ENCODE results near the gene UFSP2. TPM values are rescaled to one million over a fixed set of nuclear protein-coding genes. Genes with fewer than 3 reads are reported as not detected.

UFSP2 gene
- total RNA-seq, 4 donors from 2014 or later, result 22.5 to 44.8 (median 26.4) TPM

DNA sequence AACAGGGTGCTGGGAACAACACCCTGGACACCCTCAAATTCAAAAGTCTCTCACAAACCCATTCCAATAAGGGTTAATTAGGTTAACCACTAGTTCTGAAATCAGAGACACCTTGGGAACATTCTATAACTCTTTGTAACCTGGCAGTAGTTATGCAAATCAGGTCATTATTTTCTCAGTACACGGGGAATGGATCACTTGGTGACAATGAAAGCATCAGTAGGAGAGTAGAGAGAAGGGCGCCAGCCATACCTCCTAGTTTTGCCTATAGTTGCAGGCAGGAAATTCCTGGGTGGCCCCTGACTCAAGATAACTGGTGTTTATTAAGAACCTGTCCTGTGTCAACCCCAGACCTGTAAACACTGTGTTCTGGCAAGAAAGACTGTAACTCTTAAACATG, 43.2 kb upstream of the UFSP2 start:
- ATAC-seq (ENCODE audit: low FRiP score) (no peak), DNase-seq (ENCODE audit: low spot score) (no peak)
- TF ChIP-seq, protein P1, sequence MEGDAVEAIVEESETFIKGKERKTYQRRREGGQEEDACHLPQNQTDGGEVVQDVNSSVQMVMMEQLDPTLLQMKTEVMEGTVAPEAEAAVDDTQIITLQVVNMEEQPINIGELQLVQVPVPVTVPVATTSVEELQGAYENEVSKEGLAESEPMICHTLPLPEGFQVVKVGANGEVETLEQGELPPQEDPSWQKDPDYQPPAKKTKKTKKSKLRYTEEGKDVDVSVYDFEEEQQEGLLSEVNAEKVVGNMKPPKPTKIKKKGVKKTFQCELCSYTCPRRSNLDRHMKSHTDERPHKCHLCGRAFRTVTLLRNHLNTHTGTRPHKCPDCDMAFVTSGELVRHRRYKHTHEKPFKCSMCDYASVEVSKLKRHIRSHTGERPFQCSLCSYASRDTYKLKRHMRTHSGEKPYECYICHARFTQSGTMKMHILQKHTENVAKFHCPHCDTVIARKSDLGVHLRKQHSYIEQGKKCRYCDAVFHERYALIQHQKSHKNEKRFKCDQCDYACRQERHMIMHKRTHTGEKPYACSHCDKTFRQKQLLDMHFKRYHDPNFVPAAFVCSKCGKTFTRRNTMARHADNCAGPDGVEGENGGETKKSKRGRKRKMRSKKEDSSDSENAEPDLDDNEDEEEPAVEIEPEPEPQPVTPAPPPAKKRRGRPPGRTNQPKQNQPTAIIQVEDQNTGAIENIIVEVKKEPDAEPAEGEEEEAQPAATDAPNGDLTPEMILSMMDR (IDR thresholded peaks at IDR 0.05), result no peak

DNA sequence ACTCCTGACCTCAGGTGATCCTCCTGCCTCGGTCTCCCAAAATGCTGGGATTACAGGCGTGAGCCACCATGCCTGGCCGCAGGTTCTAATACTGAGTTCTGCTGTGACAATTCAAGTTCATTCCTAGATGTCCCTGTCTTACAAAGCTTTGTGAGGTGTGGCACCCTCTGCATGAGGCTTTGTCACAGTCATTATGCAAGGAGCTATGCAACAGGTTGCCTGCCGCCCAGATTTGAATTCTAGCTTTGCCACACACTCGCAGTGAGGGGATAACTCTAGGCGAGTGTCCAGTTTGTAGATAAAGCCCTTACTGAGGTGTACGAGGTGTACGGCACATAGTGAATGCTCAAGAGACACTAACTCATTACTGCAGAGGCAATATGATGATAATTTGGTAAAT, 42.2 kb upstream of the UFSP2 start:
- DNase-seq (ENCODE audit: low spot score), result no peak
- TF ChIP-seq, protein P1 (IDR thresholded peaks at IDR 0.05), result no peak
- ATAC-seq (ENCODE audit: low FRiP score), result no peak

DNA sequence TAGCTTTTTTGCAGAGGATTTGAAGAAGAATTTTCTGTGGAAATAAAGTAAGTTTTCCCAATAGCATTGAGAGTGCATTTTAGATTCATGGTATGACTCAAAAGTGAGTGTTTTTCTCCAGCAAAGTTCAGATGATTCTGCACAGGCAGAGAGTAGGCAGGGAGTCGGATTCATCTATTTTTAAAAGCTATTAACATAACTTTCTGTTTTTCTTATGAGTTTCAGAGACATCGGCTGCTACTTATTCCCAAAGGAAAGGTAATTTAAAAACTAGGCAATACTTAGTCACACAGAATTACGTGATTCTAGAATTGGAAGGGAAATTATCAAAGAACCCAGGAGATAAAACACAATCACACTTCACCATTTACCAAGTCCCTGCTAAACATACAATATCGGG, 41.3 kb upstream of the UFSP2 start:
- DNase-seq (ENCODE audit: low spot score), result no peak
- no peak for ATAC-seq (ENCODE audit: low FRiP score)
- TF ChIP-seq, protein P1 (IDR thresholded peaks at IDR 0.05), result no peak

DNA sequence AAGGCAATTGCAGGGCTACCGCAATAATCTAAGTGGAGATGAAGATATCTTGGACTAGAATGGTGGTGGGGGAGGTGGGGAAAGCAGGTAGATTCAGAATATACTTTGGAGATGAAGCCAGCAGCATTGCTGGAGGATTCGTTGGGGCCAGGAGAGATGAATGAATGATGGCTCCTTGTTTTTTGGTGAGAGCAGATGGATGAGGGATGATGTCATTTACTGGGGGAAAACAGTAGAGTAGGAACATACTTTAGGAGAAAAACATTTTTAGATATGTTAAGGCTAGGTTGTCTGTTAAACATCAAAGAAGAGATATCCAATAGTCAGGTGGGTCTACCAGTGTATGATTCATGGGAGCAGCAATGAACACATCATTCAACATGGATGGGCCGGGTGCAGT, 39.9 kb upstream of the UFSP2 start:
- ATAC-seq (ENCODE audit: low FRiP score) (no peak), DNase-seq (ENCODE audit: low spot score) (no peak)
- TF ChIP-seq, protein P1 (IDR thresholded peaks at IDR 0.05), result no peak

DNA sequence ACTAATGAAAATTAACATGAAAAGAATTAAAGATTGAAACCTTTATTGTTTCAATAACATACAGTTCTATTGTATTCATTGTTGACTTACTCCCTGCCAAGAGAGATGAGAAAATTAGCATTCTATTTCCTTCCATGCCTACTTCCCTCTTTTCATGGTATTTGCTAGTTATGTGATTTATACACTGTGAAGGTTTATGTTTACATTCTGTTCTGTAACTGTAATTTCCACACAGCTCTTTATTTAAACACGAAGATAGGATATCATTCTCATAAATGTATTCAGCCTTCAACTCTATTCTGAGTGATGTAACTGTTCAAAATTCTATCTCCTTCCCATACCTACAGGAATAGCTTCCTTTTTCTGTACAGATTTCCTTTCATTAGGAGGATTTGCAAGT, 39.1 kb upstream of the UFSP2 start:
- TF ChIP-seq, protein P1 (IDR thresholded peaks at IDR 0.05), result no peak
- DNase-seq (ENCODE audit: low spot score), result no peak

DNA sequence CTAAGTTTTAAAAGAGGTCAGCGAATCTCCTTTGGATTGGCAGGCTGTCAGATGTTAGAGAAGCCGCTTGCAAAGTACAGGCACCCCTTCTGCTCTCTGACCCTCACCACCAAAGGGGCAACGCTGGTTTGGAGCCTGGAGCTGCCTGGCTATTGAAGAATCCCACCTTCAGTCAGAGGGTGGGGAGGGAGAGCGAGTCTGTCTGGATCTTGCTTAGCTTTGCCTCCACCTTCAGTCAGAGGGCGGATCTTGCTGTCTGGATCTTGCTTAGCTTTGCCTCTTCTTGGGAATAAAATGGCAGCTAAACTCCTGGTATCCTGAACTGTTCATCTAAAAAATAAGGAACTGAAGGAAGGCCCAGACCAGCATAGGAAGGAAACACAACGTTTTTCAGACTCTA, 38.4 kb upstream of the UFSP2 start:
- DNase-seq (ENCODE audit: low spot score), result no peak
- no peak for ATAC-seq (ENCODE audit: low FRiP score)
- TF ChIP-seq, protein P1 (IDR thresholded peaks at IDR 0.05), result no peak

More for the DNA sequence above, 39.1 kb upstream of the UFSP2 start:
- ATAC-seq (ENCODE audit: low FRiP score), result no peak

DNA sequence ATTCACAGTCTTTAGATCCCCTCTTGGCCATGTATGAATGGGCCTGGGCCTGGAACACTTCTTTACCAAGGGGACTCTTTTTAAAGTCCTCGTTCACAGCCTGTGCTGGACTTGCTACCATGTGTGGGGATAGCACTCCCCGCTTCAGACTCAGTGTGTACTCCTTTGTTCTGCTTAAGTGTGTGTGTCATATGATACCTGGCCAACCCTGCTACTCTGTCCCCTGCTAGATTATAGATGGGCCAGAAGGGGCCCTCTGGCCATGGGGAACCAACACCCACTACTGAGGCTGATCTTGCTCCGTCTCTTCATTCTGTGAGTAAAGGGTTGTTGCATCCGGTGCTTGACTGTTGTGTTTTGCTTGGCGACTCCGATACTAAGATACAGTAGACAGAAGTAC, 37.8 kb upstream of the UFSP2 start:
- ATAC-seq (ENCODE audit: low FRiP score) (no peak), DNase-seq (ENCODE audit: low spot score) (no peak)
- TF ChIP-seq, protein P1 (IDR thresholded peaks at IDR 0.05), result no peak

Data from omental fat pad (tissue), 4 donors.